Spleen (tissue), 11 donors: Measurements from ENCODE around the gene LRRC47. TPM values are rescaled to one million over a fixed set of nuclear protein-coding genes. Genes with fewer than 3 reads are reported as not detected.
A peak's percentile ranks its signal among the peaks of the same experiment; 100 is the strongest.

Experiments
- DNase-seq: peaks from one replicate; pipeline ENCODE4 v3.0.0-alpha.2; 2020
- H3K27ac ChIP-seq, 8 donors: fragments of 200-600 bp; sonication (generic) in 7 of 8; 1 replicate in 4 of 8; 2 replicates in 4 of 8; pipeline versions ENCODE4 v1.5.0 to v1.8.0; 2016 to 2021; ENCODE audit warnings: inconsistent platforms in 4 of 8, mild to moderate bottlenecking in 4 of 8, moderate library complexity in 1 of 8
- H3K27me3 ChIP-seq, 7 donors: fragments of 200-600 bp; sonication (generic) in 6 of 7; replicated peaks in 1 of 7; 1 replicate in 4 of 7; 2 replicates in 3 of 7; pipeline versions ENCODE4 v1.5.0 to v1.8.0; 2016 to 2021; ENCODE audit warnings: inconsistent platforms in 3 of 7, mild to moderate bottlenecking in 1 of 7
- H3K36me3 ChIP-seq, 6 donors: fragments of 200-600 bp; sonication (generic) in 5 of 6; 1 replicate in 4 of 6; 2 replicates in 2 of 6; pipeline versions ENCODE4 v1.5.0 to v1.8.0; 2016 to 2021; ENCODE audit warnings: inconsistent platforms in 2 of 6
- H3K4me1 ChIP-seq, 6 donors: fragments of 200-600 bp; sonication (generic) in 5 of 6; 1 replicate in 3 of 6; 2 replicates in 3 of 6; pipeline versions ENCODE4 v1.5.0 to v1.8.0; 2016 to 2021; ENCODE audit warnings: inconsistent platforms in 3 of 6
- H3K4me3 ChIP-seq, 8 donors: fragments of 200-600 bp; sonication (generic) in 7 of 8; 1 replicate in 4 of 8; 2 replicates in 4 of 8; pipeline versions ENCODE4 v1.5.0 to v1.8.0; 2016 to 2021; ENCODE audit warnings: inconsistent platforms in 4 of 8, mild to moderate bottlenecking in 4 of 8, moderate library complexity in 2 of 8
- H3K9me3 ChIP-seq, 8 donors: fragments of 200-600 bp; sonication (generic) in 7 of 8; 1 replicate in 4 of 8; 2 replicates in 4 of 8; pipeline versions ENCODE4 v1.5.0 to v1.8.0; 2016 to 2021; ENCODE audit warnings: inconsistent platforms in 4 of 8
- POLR2A ChIP-seq, 3 donors: fragments of 450-650 bp; IDR thresholded peaks; one replicate each; pipeline ENCODE4 v1.5.1; 2017; ENCODE audit warnings: antibody characterized with exemption in 3 of 3, mild to moderate bottlenecking in 1 of 3
- POLR2AphosphoS5 ChIP-seq, 3 donors: sonication (generic); formaldehyde crosslinking; IDR thresholded peaks; one replicate each; pipeline ENCODE4 v1.5.1; 2017; ENCODE audit warnings: antibody characterized with exemption in 3 of 3
- WGBS, 5 donors: extraction: QIAGEN DNeasy Blood & Tissue Kit in 3 of 5; methylation state at CpG; one replicate each; pipeline versions ENCODE4 v1.1.5 to v1.1.7; 2013 to 2018; 5-methylcytosine and 5-hydroxymethylcytosine counted together
- intact Hi-C: fragments of 100-400 bp; cut with DNase I; formaldehyde crosslinking; loops from one replicate; pipeline ENCODE4 v1.15.0; 2023; ENCODE audit warnings: low total_unique reads
- polyA plus RNA-seq, 3 donors: library from polyadenylated mRNA; stranded (reverse); fragments of 200-250 nt; gene quantifications; one replicate each; pipeline ENCODE4 v1.2.1, GENCODE V29; 2013
- total RNA-seq, 7 donors: library from RNA; depleted of rRNA in 3 of 7; stranded (reverse); fragments of >200 nt in 3 of 7; fragmentation: NEBNext Ultra II Directional in 4 of 7; extraction: Animal tissue kit (Norgen Biotek cat#: 25700) in 4 of 7; gene quantifications; one replicate each; pipeline versions ENCODE4 v1.1.0 to v1.2.1, GENCODE V29; 2016 to 2021
- TF ChIP-seq, protein P1 (sequence below), 11 experiments: fragments of 200-600 bp in 7 of 11; fragments of 450-650 bp in 4 of 11; sonication (generic) in 4 of 11; IDR thresholded peaks in 8 of 11; conservative IDR thresholded peaks in 3 of 11; 1 replicate in 7 of 11; 2 replicates in 4 of 11; pipeline versions ENCODE4 v1.4.0 to v1.8.0; 2016 to 2021; ENCODE audit warnings: antibody characterized with exemption in 11 of 11, inconsistent platforms in 4 of 11, mild to moderate bottlenecking in 1 of 11
- donor health status: healthy with polysubstance abuse.
- donor health status: DM: no; HTN: no; CAD: no; lungs with moderate emphysema.
- donor health status: DM: no; HTN: no; CAD: no.
- donor health status: Bipolar disorder and iron deficiency.
- donor health status: healthy.
- donor health status: DM: no; HTN: no; CAD: no.
- donor health status: DM: yes; HTN: yes; CAD: no.

Gene LRRC47
- total and polyA plus RNA-seq, 10 donors: 12.5 to 39.0 (median 26.7) TPM

DNA sequence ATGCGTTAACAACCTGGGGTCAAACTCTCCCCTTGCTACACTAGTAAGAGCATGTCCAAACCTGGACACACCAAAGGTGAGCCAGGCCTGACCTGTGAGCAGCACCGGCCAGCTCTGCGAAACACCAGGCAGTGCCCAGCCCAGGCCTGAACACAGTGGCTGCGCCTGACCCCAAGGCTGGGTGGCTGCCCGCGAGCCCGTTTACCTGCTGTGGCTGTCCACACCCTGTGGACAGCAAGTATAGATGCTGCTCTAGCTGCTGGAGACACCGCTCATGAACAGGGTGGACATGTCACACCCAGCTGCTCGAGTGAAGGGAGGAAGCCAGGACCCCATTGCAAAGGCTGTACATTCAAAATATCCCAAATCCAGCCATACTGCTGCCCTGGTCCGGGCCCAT is 51.7 kb downstream of the LRRC47 start:
- Histone ChIP-seq H3K4me3 (no peak overlapping the region), H3K9me3 (no peaks in the 10 kb centered on the region), H3K27ac (no peak overlapping the region), H3K4me1 (peaks cover 0 to 55% (median 32%) of the 10 kb centered on the region in 6 donors), H3K36me3 (peaks cover 0 to 52% (median 19%) of the 10 kb centered on the region in 6 donors), H3K27me3 (no peaks in the 10 kb centered on the region)
- 89 to 96% (median 93%) methylated on average over 8 to 10 of the region's 10 CpGs for WGBS, 5 donors
- TF ChIP-seq POLR2AphosphoS5 (IDR thresholded peaks at IDR 0.05): peak in 1 of 3 donors; percentile 42
- TF ChIP-seq POLR2A (IDR thresholded peaks at IDR 0.05): no peak
- peak; percentile 68 for DNase-seq
- intact Hi-C loops: no loop called here

DNA sequence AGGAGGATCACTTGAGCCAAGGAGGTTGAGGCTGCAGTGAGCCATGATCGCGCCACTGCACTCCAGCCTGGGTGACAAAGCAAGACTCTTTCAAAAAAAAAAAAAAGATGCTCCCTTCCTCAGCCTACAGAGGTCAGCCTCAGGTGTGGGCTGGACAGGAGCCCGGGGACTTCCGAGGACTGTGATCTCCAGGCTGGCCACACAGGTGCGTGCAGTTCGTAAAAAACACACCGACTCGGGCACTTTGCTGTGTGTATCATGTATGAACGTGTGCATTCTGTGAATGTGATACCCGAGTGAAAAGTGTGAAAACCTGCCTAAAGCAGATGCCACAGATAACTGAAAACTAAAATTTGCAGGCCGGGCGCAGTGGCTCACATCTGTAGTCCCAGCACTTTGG is 52.5 kb downstream of the LRRC47 start:
- WGBS, 5 donors: 92 to 96% (median 94%) methylated on average over 12 of the region's 12 CpGs
- Histone ChIP-seq H3K36me3 (peaks cover 0 to 60% (median 22%) of the 10 kb centered on the region in 6 donors), H3K27ac (no peak overlapping the region), H3K9me3 (no peaks in the 10 kb centered on the region), H3K4me1 (peaks cover 0 to 55% (median 32%) of the 10 kb centered on the region in 6 donors), H3K27me3 (no peaks in the 10 kb centered on the region), H3K4me3 (no peak overlapping the region)
- DNase-seq: no peak
- intact Hi-C loops: no loop called here
- TF ChIP-seq POLR2A (IDR thresholded peaks at IDR 0.05): no peak
- TF ChIP-seq, protein P1, sequence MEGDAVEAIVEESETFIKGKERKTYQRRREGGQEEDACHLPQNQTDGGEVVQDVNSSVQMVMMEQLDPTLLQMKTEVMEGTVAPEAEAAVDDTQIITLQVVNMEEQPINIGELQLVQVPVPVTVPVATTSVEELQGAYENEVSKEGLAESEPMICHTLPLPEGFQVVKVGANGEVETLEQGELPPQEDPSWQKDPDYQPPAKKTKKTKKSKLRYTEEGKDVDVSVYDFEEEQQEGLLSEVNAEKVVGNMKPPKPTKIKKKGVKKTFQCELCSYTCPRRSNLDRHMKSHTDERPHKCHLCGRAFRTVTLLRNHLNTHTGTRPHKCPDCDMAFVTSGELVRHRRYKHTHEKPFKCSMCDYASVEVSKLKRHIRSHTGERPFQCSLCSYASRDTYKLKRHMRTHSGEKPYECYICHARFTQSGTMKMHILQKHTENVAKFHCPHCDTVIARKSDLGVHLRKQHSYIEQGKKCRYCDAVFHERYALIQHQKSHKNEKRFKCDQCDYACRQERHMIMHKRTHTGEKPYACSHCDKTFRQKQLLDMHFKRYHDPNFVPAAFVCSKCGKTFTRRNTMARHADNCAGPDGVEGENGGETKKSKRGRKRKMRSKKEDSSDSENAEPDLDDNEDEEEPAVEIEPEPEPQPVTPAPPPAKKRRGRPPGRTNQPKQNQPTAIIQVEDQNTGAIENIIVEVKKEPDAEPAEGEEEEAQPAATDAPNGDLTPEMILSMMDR (IDR thresholded peaks at IDR 0.05 in 8 of 11, conservative IDR thresholded peaks at IDR 0.05 in 3 of 11): no peak

DNA sequence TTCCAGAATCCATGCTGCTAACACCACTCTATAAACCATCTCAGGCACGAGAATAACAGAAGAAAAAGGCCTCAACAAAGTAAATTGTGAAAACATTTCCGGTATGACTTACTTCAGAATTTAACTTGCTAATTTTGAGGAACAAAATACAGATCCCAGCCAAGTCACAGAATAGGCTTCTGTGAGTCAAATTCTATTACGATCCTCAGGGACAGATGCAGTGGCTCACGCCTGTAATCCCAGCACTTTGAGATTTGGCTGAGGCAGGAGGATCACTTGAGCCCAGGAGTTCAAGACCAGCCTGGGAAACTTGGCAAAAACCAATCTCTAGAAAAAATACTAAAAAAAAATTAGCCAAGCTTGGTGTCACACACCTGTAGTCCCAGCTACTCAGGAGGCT is 52.9 kb downstream of the LRRC47 start:
- TF ChIP-seq POLR2AphosphoS5 (IDR thresholded peaks at IDR 0.05) (no peak), POLR2A (IDR thresholded peaks at IDR 0.05) (no peak)
- TF ChIP-seq, protein P1 (IDR thresholded peaks at IDR 0.05 in 8 of 11, conservative IDR thresholded peaks at IDR 0.05 in 3 of 11): no peak
- WGBS, 5 donors: 72 to 88% (median 78%) methylated on average over 4 of the region's 4 CpGs
- no peaks in the 10 kb centered on the region for H3K27me3 ChIP-seq

DNA sequence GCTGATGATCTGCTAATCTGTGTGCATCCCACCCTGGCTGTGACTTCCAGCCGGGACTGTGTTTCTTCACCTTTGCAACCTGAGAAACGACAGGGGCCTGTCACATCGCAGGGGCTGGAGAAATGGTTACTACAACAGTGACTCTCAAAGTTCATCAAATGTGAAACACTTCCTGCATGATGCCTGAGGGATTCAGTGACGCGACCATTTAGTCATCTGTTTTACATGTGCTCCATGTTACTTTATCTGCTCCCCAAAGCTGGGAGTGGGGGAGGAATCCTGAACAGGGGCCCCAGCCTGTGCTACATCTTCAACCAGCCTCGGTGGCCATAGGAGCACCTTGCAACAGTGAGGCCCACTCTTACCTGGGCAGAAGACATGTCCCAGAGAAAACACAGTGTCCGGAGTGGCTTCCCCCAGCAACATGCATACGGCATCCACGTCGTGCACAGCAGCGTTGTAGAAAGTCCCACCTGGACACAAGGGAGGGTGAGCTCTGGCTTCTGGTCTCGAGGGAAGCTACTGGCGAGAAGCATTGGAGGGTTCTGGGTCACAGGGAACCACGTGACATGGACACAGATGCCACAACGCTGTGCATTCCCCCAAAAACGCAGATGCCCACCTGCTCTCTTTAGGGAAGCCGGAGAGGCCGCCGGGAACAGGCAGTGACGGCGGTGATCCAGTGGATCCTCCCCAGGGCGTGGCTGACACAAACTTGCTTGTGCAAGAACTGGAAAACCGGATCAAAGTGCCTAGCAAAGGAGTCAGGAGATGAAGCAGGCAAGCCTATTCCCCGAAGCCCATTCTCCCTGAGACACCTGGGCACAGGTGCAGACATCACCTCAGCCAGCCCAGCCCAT is 53.6 kb downstream of the LRRC47 start:
- DNase-seq: peak; percentile 58
- WGBS, 5 donors: 86 to 93% (median 90%) methylated on average over 17 to 24 of the region's 24 CpGs
- no peaks in the 10 kb centered on the region for H3K9me3 ChIP-seq
- peaks cover 0 to 72% (median 33%) of the 10 kb centered on the region in 6 donors for H3K36me3 ChIP-seq
- no peak for TF ChIP-seq POLR2AphosphoS5 (IDR thresholded peaks at IDR 0.05)
- intact Hi-C loops: no loop called here
- H3K27ac ChIP-seq: no peak overlapping the region
- H3K27me3 ChIP-seq: no peaks in the 10 kb centered on the region
- H3K4me3 ChIP-seq: no peak overlapping the region
- peaks cover 0 to 49% (median 27%) of the 10 kb centered on the region in 6 donors for H3K4me1 ChIP-seq

More for the DNA sequence above, 52.9 kb downstream of the LRRC47 start:
- H3K9me3 ChIP-seq: no peaks in the 10 kb centered on the region
- peaks cover 0 to 55% (median 32%) of the 10 kb centered on the region in 6 donors for H3K4me1 ChIP-seq
- DNase-seq: no peak
- no peak overlapping the region for H3K27ac ChIP-seq
- intact Hi-C loops: no loop called here
- peaks cover 0 to 64% (median 26%) of the 10 kb centered on the region in 6 donors for H3K36me3 ChIP-seq
- no peak overlapping the region for H3K4me3 ChIP-seq
